ENCODE data around the gene KLRK1.
A peak's percentile ranks its signal among the peaks of the same experiment; 100 is the strongest.
"Not testable (repeated sequence)": the region's sequence is repeated elsewhere in the genome, so short reads cannot be mapped to it uniquely, and the experiment has no call there.

The KLRK1 gene

DNA sequence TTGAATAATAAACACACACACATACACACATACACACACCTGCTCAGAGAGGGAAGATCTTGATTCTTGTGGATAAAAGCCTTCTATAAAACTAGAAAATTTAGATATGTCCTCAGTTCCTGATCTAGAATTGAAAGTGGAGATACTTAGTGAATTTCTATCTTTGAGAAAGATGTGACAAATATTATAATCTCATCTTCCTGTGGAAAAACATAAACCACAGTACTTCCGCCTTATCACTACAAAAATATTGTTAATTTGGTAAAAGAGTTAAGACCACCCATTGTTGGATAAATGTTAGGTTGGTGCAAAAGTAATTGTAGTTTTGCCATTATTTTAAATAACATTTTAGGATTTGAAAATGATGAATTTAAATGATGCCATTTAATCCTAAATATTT lies at the start of gene KLRK1:
TSS of gene KLRK1 (minus strand) at position 138 of the 400 bp plus-strand sequence. CDS start 1,231 bp downstream, outside the sequence.
- DNase-seq: no peak

DNA sequence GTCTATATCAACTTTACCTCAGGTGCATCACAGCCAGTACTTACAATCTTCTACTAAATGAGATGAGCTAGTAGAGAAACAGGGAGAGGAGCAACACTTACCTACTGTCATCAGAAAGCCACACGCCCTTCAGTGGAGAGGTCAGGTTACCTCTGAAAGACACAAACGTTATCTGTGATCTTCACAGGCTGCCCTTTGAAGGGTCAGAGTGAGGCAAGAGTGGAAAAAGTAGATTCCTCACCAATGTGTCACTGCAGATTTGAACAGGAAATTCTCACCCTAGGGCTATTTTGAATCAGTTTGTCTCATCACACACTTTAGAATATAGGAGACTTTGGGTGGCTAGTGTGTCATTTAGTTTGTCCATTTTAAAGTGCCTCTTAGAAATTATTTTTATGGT lies 47.8 kb upstream of the KLRK1 start:
- not testable (repeated sequence) for DNase-seq

DNA sequence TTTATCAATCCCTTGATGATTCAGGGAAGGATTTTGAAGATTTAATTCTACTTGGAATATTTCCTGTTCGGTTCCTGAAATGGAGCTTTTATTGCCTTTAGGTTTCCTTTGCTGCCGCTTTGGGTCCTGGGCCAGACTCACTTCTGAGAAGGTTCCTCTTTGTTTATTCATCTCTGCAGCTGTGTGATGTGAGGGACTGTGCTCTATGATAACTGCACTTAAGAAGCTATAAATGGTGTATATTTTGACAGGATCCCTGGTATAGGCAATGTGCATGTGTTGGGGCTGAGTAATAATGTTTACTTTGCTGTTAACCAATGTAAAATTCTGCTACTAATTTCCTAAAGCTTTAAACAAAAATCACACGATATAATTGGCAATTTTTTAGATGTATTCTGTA lies 46.0 kb upstream of the KLRK1 start, which contains the start of gene KLRC2:
TSS of gene KLRC2 (minus strand) at position 195 of the 400 bp plus-strand sequence. CDS start at position 171, 24 bp downstream.
- DNase-seq: peak; percentile 51

DNA sequence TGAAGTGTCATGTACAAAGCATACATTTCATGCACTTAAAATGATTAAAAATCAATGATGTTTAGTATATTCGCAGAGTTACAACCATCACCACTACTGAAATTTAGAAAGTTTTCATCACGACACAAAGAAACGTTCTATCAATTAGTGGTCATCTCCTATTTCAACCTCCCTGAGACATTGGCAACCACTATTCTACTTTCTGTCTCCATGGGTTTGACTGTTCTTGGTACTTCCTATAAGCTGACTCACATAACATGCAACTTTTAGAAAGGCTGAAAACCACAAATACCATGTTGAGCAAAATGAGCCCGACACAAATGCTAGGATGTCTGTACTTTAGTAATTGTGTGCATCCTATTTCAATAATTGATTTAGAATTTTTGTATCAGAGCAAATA lies 40.8 kb upstream of the KLRK1 start:
- not testable (repeated sequence) for DNase-seq

DNA sequence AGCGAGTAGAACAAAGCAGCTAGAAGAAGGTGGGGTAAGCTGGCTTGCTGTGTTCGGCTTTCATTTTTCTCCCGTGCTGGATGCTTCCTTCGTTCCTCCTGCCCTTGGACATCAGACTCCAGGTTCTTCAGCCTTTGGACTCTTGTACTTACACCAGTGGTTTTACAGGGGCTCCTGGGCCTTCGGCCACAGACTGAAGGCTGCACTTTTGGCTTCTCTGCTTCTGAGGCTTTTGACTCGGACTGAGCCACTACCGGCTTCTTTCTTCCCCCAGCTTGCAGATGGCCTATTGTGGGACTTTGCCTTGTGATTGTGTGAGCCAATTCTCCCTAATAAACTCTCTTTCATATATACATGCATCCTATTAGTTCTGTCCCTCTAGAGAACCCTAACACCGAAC lies 36.1 kb upstream of the KLRK1 start:
- not testable (repeated sequence) for DNase-seq

DNA sequence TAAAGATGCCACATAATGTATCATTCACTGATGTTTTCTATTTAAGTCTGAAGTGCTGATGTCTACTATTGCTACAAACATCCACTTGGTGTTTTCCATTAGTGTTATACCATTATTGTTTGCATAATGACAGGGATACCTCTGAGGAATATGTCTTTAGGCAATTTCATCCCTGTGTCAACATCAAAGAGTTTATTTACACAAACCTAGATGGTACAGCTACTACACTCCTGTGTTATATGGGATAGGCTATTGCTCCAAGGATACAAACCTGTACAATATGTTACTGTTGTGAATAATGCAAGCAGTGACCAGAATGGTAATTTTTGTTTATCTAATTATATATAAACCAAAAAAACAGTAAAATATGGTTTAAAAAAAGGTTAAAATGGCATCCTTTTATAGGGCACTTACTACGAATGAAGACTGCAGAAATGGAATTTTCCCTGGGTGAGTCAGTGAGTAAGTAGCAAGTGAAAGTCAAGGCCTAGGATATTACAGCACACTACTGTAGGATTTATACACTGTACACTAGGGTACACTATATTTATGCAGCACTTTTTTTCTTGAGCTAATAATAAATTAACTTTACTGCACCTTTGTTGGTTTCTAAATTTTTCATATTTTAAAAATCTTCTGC lies 34.5 kb upstream of the KLRK1 start:
- not testable (repeated sequence) for DNase-seq

DNA sequence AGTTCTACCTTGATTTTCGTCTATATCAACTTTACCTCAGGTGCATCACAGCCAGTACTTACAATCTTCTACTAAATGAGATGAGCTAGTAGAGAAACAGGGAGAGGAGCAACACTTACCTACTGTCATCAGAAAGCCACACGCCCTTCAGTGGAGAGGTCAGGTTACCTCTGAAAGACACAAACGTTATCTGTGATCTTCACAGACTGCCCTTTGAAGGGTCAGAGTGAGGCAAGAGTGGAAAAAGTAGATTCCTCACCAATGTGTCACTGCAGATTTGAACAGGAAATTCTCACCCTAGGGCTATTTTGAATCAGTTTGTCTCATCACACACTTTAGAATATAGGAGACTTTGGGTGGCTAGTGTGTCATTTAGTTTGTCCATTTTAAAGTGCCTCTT lies 32.3 kb upstream of the KLRK1 start:
- DNase-seq: not testable (repeated sequence)

DNA sequence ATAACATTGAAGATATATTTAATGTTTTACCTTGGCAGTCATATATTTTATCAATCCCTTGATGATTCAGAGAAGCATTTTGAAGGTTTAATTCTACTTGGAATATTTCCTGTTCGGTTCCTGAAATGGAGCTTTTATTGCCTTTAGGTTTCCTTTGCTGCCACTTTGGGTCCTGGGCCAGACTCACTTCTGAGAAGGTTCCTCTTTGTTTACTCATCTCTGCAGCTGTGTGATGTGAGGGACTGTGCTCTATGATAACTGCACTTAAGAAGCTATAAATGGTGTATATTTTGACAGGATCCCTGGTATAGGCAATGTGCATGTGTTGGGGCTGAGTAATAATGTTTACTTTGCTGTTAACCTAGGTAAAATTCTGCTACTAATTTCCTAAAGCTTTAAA lies 30.5 kb upstream of the KLRK1 start, which contains the start of gene KLRC3:
TSS of gene KLRC3 (minus strand) at position 262 of the 400 bp plus-strand sequence. CDS start at position 217, 45 bp downstream.
- not testable (repeated sequence) for DNase-seq

DNA sequence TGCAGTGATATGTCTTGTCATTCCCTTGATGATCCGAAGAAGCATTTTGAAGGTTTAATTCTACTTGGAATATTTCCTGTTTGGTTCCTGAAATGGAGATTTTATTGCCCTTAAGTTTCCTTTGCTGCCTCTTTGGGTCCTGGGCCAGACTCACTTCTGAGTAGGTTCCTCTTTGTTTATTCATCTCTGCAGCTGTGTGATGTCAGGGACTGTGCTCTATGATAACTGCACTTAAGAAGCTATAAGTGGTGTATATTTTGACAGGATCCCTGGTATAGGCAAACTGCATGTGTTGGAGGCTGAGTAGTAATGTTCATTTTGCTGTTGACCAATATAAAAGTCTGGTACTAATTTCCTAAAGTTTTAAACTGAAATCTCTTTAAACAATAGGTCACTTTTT lies 19.6 kb upstream of the KLRK1 start, which contains the start of gene KLRC4:
TSS of gene KLRC4 (minus strand) at position 366 of the 400 bp plus-strand sequence. CDS start at position 184, 182 bp downstream.
- DNase-seq: peak; percentile 89

DNA sequence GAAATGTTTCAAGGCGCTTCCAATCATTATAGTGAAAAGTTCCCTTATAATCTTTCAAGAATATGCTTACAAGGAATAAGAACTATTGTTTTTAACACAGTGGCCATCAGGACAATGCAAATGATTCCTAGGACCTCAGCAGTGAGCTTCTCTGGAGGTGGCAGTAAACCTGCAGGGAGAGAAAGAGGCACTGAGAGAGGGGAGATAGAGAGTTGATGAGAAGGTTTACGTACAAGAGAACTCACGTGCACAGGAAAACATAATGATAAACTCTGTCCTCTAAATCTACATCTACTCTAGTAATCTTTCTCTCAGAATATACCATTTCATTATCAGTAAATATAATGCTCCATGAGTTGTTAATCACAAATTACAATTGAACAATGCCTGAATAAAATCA lies 19.0 kb upstream of the KLRK1 start:
- DNase-seq: no peak

DNA sequence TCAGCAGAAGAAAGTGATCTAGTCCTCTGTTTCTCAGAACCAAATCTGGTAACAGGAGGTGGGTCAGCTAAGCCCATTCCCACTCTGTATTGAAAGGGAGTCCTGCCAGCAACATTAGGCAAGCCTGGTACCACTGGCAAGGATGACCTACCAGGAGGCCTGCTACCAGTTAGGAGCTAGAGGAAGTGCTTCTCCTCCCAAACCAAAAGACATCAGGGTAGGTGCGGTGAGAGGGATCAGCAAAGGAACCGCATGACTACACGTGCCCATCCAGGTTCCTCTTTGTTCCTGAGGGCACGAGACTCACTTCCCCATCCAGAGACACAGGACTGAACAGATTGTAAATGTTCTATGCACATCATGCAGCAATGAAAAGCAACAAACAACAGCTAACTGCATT lies 16.9 kb upstream of the KLRK1 start:
- DNase-seq: no peak

DNA sequence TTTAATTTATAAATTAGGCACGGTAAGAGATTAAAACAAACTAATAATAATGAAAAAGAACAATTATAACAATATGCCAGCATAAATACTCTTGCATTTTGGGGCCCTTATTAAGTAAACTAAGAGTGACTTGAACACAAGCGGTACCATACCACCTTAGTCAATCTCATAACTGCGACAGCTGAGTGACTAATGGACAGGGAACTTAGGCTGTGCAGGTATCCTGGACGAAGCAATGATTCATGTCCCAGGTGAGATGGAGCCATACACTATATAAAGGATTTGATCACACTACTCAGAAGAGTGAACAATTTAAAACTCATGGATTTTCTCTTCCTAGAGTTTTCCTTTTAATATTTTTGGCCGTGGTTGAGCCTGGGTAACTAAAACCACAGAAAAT lies 15.5 kb upstream of the KLRK1 start:
- DNase-seq: no peak

DNA sequence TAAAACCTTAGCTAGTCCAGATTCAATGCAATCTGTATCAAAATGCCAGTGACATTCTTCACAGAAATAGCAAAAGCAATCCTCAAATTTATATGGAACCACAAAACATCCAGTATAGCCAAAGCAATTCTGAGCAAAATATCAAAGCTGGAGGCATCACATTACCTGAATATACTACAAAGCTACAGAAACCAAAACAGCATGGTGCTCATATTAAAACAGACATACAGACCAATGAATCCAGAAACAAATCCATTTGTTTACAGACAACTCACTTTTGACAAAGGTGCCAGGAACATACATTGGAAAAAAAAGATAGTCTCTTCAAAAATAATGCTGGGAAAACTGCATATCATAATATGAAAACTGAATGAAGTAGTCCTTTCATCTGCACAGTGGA lies 15.0 kb upstream of the KLRK1 start:
- no peak for DNase-seq

DNA sequence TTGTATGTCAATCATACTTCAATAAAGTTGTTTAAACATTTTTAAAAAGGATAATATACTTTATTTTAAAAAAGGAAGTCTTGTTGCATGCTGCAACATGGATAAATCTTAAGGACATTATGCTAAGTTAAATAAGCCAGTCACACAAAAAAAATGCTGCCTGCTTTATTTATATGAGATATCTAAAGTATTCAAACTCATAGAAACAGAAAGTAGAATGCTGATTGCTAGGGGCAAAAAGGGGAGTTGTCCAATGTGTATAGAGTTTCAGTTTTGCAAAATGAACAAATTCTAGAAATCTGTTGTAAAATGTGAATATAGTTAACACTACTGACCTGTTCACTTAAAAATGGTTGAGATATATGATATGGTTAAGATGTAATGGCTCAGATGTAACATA lies 11.0 kb upstream of the KLRK1 start:
- DNase-seq: no peak

DNA sequence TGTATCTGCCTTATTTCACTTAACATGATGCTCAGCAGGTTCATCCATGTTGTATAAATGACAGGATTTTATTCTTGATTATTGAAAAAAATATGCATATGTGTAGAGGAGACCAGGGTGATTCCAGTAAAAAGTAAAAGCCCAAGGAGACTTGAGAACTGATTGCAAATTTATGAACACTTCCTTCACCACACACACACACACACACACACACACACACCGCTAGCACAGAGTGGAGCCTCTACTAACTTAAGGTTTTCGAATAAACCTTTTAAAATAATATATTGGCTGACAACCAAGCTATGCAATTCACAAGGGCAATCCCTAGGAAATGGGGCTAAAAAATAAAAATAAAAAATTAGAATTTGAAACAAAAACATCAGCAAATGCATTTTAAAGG lies 8.3 kb upstream of the KLRK1 start:
- DNase-seq: no peak

DNA sequence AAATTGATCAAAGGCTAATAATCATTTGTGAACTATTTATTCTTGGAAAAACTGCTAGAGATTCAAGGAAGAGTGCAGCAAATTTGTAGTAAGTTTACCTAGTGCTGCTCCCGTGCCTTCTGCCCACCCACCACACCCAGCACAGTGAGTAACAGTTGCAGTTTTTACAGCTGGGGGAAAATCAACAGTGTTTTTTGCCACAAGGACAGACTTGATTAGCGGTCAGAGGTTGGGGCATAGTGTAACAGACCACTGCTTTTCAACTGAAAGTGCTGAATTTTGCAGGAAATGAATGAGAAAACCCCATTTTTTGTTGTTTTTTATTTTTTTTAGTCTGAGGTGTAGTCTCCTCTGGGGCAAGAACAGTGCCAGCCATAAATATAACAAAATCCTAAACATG lies 7.5 kb upstream of the KLRK1 start:
- peak; percentile 20 for DNase-seq

DNA sequence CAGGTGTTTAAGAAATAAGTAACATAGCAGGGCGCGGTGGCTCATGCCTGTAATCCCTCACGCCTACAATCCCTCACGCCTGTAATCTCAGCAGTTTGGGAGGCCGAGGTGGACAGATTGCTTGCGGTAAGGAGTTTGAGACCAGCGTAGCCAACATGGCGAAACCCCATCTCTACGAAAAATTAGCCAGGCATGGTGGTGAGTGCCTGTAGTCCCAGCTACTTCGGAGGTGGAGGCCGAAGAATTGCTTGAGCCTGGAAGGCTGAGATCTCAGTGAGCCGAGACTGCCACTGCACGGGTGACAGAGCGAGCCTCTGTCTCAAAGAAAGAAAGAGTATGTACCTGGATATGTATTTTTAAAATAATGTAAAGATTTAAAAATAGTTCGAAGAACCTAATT lies 6.3 kb upstream of the KLRK1 start:
- DNase-seq: not testable (repeated sequence)

DNA sequence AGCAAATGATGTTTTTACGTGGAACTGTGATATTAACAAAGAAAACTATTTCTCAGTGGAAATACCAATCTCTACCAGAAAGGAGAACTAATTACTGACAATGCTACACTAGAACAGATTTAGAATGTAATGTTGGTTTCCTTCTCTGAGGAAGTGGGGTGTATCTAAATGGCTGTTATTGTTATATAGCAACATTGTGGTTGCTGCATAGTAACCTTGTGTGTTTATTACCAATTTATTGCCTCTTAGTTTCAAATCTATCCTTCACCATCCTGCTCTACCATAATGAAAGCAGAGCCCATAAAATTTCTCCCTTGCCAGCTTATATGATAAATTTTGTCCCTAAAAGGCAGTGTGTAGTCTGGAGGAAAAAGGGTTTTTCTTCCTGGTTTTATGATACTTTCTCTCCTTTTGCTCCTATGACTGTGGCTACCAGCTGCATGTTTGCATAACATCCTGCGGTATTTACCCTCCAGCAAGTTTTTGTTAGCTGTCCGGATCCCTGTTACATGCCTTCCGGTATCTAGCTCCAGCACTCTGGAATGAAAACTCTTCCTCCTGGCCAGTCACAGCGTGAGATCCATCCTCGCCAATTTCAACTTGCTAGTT lies 5.7 kb upstream of the KLRK1 start:
- DNase-seq: peak; percentile 91

DNA sequence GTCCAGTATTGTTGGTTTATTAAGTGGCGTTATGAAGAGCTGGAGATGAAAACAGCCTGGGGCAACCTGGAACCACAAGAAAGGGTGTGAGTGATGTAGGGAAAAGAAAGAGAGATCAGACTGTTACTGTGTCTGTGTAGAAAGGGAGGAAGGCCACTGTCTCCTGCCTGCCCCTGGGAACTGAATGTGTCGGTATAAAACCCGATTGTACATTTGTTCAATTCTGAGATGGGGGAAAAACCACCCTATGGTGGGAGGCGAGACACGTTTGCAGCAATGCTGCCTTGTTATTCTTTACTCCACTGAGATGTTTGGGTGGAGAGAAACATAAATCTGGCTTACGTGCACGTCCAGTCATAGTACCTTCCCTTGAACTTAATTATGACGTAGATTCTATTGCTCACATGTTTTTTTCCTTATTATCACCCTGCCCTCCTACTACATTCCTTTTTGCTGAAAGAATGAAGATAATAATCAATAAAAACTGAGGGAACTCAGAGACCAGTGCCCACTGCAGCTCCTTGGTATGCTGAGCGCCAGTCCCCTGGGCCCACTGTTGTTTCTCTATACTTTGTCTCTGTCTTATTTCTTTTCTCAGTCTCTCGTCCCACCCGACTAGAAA lies 4.8 kb upstream of the KLRK1 start:
- not testable (repeated sequence) for DNase-seq

DNA sequence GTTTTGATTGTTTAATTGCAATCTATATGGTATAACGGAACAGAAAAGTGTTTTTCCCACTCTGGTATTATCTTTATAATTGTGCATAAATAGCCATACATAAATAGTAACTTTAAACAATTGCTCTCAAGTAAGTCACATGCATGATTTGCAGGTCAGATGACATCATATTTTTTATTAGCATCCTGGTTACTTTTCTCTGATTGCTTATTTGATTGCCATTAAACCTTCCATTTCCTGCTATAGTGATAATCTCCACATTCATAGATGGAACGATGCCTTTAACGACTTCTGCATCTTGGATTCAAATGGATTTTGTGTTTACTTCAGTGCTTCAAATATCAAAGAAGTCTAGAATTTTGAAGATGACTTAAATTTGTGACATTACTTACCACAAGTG lies 3.5 kb upstream of the KLRK1 start:
- no peak for DNase-seq

DNA sequence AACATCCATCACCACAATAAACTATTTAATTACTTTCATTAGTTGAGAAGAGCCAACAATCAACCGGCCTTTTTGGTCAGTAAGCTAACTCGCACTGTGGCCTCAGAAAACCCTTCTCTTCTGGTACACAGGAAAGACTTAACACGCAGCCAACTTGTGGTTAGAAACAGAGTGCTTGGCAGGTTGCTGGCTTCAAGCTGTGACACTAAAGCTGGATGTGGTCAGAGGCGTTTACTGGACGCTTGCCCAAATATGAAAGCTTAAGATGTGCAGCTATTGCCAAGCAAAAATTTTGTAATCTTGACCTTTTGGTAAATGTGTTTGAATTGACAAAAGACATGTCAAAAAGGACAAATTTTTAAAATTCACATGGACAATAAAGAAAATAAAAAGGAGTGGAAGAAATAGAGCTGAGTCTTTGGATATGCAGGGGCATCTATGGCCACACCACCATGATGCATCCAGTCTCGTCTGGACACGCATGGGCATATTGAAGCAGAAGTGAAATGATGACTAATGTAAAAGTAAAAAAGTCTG lies 2.6 kb upstream of the KLRK1 start:
- peak; percentile 89 for DNase-seq

DNA sequence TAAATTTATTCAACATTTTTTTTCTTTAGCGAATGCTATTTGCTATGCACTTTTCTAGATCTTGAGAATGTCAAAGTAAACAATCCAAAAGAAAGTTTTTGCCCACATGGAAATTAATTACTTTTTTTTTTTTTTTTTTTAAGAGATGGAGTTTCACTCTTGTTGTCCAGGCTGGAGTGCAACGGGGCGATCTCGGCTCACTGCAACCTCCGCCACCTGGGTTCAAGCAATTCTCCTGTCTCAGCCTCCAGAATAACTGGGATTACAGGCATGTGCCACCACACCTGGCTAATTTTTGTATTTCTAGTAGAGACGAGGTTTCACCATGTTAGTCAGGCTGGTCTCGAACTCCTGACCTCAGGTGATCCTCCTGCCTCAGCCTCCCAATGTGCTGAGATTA lies 1.1 kb upstream of the KLRK1 start:
- not testable (repeated sequence) for DNase-seq

DNA sequence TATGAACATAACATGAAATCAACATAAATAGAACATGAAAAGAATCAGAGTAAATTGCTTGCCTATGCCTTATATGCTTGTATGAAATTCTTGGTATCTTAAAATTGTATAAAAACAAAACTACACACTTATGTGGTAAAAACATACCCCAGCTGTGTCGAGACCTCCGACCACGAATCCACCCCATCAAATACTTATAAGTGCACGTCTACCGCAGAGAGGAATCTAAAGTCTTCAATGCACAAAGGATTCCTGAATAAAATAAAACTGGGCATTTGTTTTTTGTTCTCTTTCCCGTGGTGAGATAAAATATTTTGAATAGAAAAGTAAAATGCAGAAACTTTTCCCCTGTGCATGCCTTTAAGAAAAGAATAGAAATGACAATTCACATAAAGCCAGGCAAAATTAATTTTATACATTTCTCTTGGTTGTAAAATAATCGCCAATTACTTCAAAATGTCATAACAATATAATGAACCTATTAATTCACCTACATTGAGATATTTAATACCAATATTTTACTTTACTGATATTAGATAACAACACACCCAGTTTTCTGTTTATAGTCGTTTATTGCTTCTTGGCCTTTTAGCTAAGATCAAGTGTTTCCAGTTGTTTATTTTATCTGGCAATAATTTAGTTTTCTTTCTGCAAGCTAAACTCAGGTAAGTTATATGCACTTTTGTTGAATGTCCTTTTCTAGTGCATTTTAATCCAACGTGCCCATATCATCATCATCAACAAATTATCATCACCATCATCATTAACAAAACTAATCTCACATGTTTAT lies 1.0 kb downstream of the KLRK1 start:
- no peak for DNase-seq
